Measurements from ENCODE around the gene ARID5B.

- no peak for TF ChIP-seq CTCF (IDR thresholded peaks at IDR 0.05; ENCODE audit: low read length)
- TF ChIP-seq EZH2 (optimal IDR thresholded peaks at IDR 0.05; ENCODE audit: low read depth, low read length), result no peak
Measured at GRCh38 chr10:61973169-61973568, 71.7 kb downstream of the ARID5B start.
